Sigmoid colon (tissue), 4 donors: ENCODE data around the gene MIDN.

Experiments used
- EP300 ChIP-seq, 4 donors: sonication (generic); formaldehyde crosslinking; IDR thresholded peaks; one replicate each; pipeline ENCODE4 v1.6.1; 2017; ENCODE audit warnings: antibody characterized with exemption in 4 of 4
- POLR2A ChIP-seq, 2 donors: fragments of 450-650 bp; IDR thresholded peaks; one replicate each; pipeline ENCODE4 v1.6.1; 2016; ENCODE audit warnings: antibody characterized with exemption in 2 of 2, mild to moderate bottlenecking in 2 of 2, moderate library complexity in 2 of 2
- POLR2AphosphoS5 ChIP-seq, 4 donors: sonication (generic); formaldehyde crosslinking; IDR thresholded peaks; one replicate each; pipeline ENCODE4 v1.6.1; 2017; ENCODE audit warnings: antibody characterized with exemption in 4 of 4

DNA sequence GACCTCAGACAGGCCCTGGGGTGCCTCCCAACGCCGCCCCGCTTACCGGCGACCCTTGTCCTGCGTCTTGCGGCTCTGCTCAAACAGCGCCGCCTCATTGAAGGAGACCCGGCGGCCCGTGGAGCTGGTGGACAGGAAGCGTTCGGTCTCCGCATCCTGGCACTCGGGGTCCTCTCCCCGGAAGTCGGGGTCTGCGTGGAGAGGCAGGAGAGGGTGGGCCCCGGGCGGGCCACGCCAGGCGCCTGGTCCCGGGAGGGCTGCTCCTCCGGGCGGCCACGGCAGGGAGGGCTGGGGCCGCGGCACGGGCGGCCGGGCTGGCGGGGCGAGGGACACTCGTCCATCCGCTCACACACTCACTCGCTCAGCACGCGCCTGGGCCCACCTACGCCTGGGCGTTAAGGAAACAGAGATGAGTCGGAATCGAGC, 13.4 kb upstream of the MIDN start:
- TF ChIP-seq POLR2AphosphoS5 (IDR thresholded peaks at IDR 0.05) (no peak), POLR2A (IDR thresholded peaks at IDR 0.05) (no peak), EP300 (IDR thresholded peaks at IDR 0.05) (no peak)
